SU-DHL-6 (cell line): ENCODE results near the gene PPP1R13B.

Experiments used
- EZH2phosphoT487 ChIP-seq: fragments of 200-600 bp; sonication (generic), shearing (Covaris generic); conservative IDR thresholded peaks from 2 replicates; pipeline ENCODE4 v1.6.1; 2018; ENCODE audit warnings: mild to moderate bottlenecking, antibody characterized with exemption, low read length, moderate library complexity, mixed read lengths
- TF ChIP-seq, protein P1 (sequence below): fragments of 200-600 bp; sonication (generic); IDR thresholded peaks from one replicate; pipeline ENCODE4 v1.5.1; 2017; ENCODE audit warnings: antibody characterized with exemption, mild to moderate bottlenecking, low read length, moderate library complexity; ENCODE audit not compliant: insufficient read depth, poor library complexity, severe bottlenecking

DNA sequence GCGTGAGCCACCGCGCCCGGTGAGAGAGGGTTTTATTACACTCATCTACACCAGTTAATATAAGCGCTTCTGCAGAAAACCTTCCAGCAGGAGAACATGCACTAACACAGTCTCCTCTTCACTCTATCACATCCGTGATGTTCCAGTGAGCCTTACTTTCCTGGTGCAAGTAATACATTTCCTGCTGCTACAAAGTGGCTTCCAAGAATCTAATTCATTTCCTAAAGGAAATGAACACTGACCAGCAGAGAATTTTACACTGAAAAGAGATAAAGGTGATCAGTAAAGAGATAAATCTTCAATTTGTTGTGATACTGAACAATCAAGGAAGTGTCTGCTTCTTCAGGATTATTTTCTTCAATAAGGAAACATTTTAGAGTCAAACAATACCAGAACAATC lies 92.3 kb downstream of the PPP1R13B start:
- TF ChIP-seq, protein P1, sequence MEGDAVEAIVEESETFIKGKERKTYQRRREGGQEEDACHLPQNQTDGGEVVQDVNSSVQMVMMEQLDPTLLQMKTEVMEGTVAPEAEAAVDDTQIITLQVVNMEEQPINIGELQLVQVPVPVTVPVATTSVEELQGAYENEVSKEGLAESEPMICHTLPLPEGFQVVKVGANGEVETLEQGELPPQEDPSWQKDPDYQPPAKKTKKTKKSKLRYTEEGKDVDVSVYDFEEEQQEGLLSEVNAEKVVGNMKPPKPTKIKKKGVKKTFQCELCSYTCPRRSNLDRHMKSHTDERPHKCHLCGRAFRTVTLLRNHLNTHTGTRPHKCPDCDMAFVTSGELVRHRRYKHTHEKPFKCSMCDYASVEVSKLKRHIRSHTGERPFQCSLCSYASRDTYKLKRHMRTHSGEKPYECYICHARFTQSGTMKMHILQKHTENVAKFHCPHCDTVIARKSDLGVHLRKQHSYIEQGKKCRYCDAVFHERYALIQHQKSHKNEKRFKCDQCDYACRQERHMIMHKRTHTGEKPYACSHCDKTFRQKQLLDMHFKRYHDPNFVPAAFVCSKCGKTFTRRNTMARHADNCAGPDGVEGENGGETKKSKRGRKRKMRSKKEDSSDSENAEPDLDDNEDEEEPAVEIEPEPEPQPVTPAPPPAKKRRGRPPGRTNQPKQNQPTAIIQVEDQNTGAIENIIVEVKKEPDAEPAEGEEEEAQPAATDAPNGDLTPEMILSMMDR, result no peak
- TF ChIP-seq EZH2phosphoT487, result no peak
